H1 (cell line): ENCODE measurements around the gene S100A6. TPM values are rescaled to one million over a fixed set of nuclear protein-coding genes. Genes with fewer than 3 reads are reported as not detected.

Source experiments
- EGR1 ChIP-seq: IDR thresholded peaks from 2 replicates; pipeline ENCODE4 v1.6.1; 2011; ENCODE audit warnings: low read depth, low read length, borderline replicate concordance
- FOSL1 ChIP-seq: IDR thresholded peaks from 2 replicates; pipeline ENCODE4 v1.6.1; 2011; ENCODE audit warnings: mild to moderate bottlenecking, low read depth, low read length, moderate library complexity; ENCODE audit not compliant: insufficient read depth
- JUND ChIP-seq: IDR thresholded peaks from 2 replicates; pipeline ENCODE4 v1.6.1; 2011; ENCODE audit warnings: mild to moderate bottlenecking, improper control_type of control experiment, low read length
- NANOG ChIP-seq: IDR thresholded peaks from 2 replicates; pipeline ENCODE4 v1.6.1; 2011; ENCODE audit warnings: low read length, low read depth, mild to moderate bottlenecking, inconsistent platforms; ENCODE audit not compliant: insufficient read depth, poor library complexity, severe bottlenecking
- POLR2A ChIP-seq, 2 experiments: IDR thresholded peaks; 1 replicate in 1 of 2; 2 replicates in 1 of 2; pipeline ENCODE4 v1.6.1; 2011; ENCODE audit warnings: low read depth in 2 of 2, low read length in 2 of 2, mild to moderate bottlenecking in 2 of 2; ENCODE audit errors: control extremely low read depth in 1 of 2
- RAD21 ChIP-seq, 2 experiments: IDR thresholded peaks in 1 of 2; conservative IDR thresholded peaks in 1 of 2; 2 replicates each; pipeline ENCODE4 v1.6.1; 2011; ENCODE audit warnings: low read depth in 2 of 2, low read length in 2 of 2, improper control_type of control experiment in 1 of 2, inconsistent platforms in 1 of 2, mild to moderate bottlenecking in 1 of 2, moderate library complexity in 1 of 2
- SP2 ChIP-seq: IDR thresholded peaks from 2 replicates; pipeline ENCODE4 v1.6.1; 2012; ENCODE audit warnings: mild to moderate bottlenecking, low read length, inconsistent platforms
- SRF ChIP-seq: IDR thresholded peaks from 2 replicates; pipeline ENCODE4 v1.6.1; 2011; ENCODE audit warnings: mild to moderate bottlenecking, low read depth, low read length, moderate library complexity
- TCF12 ChIP-seq: IDR thresholded peaks from 2 replicates; pipeline ENCODE4 v1.6.1; 2011; ENCODE audit warnings: low read depth, mild to moderate bottlenecking, low read length
- polyA plus RNA-seq, 7 experiments: library from polyadenylated mRNA; depleted of rRNA in 3 of 7; stranded (reverse) in 5 of 7; unstranded in 2 of 7; fragments of >200 nt in 5 of 7; fragments of 200-250 nt in 2 of 7; gene quantifications; 1 replicate in 5 of 7; 2 replicates in 1 of 7; 4 replicates in 1 of 7; pipeline versions ENCODE4 v1.2.1 to v1.2.3, GENCODE V29; 2011 to 2013; ENCODE audit warnings: missing spikeins in 2 of 7, mixed read lengths in 2 of 7
- total RNA-seq: library from RNA; stranded (reverse); fragmentation: NEBNext Ultra II Directional; extraction: Animal tissue kit (Norgen Biotek cat#: 25700); gene quantifications from 2 replicates; pipeline ENCODE4 v1.2.1, GENCODE V29; 2021
- TF ChIP-seq, protein P1 (sequence below): fragments of 300-600 bp; sonication (generic); IDR thresholded peaks from 2 replicates; pipeline ENCODE4 v1.7.1; 2012; ENCODE audit warnings: low read length, moderate library complexity, mild to moderate bottlenecking, inconsistent platforms; ENCODE audit not compliant: insufficient replicate concordance
- TF ChIP-seq, protein P2 (sequence below): IDR thresholded peaks from 2 replicates; pipeline ENCODE4 v1.6.1; 2012; ENCODE audit warnings: inconsistent platforms

S100A6 gene
- total and polyA plus RNA-seq, 2 of the 8 experiments (the other 6 are each of a cell fraction or from before 2014, with no cell fraction given): 11.1 to 63.0 TPM

DNA sequence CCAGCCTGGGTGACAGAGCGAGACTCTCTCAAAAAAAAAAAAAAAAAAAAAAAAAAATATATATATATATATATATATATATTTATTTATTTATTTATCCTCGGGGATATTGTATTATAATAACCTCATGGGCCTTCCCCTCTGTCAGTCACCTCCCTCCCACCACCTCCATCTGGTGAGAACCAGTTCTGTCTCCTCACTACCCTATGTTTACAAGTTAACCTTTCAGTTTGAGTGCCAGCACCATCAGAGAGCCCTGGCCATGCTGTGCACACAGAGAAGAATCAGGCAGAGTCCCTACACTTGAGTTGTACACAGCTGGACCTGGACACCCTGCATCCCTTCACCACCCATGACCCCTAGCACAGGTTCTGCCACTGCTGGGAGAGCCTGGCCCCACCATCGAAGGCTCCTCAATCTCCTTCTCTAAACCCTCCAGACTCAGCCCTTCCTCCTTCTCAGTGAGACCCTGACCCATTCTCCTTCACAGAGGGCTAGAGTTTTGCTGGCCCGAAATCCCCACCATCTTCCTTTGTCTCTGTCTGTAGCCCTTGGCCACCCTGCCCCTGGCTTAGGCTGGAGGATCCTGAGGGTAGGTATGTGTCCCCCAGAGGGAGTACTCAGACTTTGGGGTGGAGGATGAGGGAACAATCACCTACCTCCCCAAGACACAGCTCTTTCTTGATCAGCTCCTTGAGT, 3.8 kb upstream of the S100A6 start (continued):
- TF ChIP-seq, protein P1, sequence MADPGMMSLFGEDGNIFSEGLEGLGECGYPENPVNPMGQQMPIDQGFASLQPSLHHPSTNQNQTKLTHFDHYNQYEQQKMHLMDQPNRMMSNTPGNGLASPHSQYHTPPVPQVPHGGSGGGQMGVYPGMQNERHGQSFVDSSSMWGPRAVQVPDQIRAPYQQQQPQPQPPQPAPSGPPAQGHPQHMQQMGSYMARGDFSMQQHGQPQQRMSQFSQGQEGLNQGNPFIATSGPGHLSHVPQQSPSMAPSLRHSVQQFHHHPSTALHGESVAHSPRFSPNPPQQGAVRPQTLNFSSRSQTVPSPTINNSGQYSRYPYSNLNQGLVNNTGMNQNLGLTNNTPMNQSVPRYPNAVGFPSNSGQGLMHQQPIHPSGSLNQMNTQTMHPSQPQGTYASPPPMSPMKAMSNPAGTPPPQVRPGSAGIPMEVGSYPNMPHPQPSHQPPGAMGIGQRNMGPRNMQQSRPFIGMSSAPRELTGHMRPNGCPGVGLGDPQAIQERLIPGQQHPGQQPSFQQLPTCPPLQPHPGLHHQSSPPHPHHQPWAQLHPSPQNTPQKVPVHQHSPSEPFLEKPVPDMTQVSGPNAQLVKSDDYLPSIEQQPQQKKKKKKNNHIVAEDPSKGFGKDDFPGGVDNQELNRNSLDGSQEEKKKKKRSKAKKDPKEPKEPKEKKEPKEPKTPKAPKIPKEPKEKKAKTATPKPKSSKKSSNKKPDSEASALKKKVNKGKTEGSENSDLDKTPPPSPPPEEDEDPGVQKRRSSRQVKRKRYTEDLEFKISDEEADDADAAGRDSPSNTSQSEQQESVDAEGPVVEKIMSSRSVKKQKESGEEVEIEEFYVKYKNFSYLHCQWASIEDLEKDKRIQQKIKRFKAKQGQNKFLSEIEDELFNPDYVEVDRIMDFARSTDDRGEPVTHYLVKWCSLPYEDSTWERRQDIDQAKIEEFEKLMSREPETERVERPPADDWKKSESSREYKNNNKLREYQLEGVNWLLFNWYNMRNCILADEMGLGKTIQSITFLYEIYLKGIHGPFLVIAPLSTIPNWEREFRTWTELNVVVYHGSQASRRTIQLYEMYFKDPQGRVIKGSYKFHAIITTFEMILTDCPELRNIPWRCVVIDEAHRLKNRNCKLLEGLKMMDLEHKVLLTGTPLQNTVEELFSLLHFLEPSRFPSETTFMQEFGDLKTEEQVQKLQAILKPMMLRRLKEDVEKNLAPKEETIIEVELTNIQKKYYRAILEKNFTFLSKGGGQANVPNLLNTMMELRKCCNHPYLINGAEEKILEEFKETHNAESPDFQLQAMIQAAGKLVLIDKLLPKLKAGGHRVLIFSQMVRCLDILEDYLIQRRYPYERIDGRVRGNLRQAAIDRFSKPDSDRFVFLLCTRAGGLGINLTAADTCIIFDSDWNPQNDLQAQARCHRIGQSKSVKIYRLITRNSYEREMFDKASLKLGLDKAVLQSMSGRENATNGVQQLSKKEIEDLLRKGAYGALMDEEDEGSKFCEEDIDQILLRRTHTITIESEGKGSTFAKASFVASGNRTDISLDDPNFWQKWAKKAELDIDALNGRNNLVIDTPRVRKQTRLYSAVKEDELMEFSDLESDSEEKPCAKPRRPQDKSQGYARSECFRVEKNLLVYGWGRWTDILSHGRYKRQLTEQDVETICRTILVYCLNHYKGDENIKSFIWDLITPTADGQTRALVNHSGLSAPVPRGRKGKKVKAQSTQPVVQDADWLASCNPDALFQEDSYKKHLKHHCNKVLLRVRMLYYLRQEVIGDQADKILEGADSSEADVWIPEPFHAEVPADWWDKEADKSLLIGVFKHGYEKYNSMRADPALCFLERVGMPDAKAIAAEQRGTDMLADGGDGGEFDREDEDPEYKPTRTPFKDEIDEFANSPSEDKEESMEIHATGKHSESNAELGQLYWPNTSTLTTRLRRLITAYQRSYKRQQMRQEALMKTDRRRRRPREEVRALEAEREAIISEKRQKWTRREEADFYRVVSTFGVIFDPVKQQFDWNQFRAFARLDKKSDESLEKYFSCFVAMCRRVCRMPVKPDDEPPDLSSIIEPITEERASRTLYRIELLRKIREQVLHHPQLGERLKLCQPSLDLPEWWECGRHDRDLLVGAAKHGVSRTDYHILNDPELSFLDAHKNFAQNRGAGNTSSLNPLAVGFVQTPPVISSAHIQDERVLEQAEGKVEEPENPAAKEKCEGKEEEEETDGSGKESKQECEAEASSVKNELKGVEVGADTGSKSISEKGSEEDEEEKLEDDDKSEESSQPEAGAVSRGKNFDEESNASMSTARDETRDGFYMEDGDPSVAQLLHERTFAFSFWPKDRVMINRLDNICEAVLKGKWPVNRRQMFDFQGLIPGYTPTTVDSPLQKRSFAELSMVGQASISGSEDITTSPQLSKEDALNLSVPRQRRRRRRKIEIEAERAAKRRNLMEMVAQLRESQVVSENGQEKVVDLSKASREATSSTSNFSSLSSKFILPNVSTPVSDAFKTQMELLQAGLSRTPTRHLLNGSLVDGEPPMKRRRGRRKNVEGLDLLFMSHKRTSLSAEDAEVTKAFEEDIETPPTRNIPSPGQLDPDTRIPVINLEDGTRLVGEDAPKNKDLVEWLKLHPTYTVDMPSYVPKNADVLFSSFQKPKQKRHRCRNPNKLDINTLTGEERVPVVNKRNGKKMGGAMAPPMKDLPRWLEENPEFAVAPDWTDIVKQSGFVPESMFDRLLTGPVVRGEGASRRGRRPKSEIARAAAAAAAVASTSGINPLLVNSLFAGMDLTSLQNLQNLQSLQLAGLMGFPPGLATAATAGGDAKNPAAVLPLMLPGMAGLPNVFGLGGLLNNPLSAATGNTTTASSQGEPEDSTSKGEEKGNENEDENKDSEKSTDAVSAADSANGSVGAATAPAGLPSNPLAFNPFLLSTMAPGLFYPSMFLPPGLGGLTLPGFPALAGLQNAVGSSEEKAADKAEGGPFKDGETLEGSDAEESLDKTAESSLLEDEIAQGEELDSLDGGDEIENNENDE: no peak
- TF ChIP-seq RAD21 (IDR thresholded peaks at IDR 0.05 in 1 of 2, conservative IDR thresholded peaks at IDR 0.05 in 1 of 2; ENCODE audit: low read depth in 2 of 2, low read length in 2 of 2): no peak
- no peak for TF ChIP-seq TCF12
- no peak for TF ChIP-seq FOSL1
- TF ChIP-seq SRF: no peak
- no peak for TF ChIP-seq JUND
- TF ChIP-seq SP2: no peak
- TF ChIP-seq EGR1: no peak
- no peak for TF ChIP-seq NANOG
- TF ChIP-seq, protein P2, sequence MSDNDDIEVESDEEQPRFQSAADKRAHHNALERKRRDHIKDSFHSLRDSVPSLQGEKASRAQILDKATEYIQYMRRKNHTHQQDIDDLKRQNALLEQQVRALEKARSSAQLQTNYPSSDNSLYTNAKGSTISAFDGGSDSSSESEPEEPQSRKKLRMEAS: no peak
- no peak for TF ChIP-seq POLR2A (IDR thresholded peaks at IDR 0.05; ENCODE audit: control extremely low read depth in 1 of 2, low read depth in 2 of 2, low read length in 2 of 2)
